PFSK-1 (cell line): ENCODE results near the gene MAB21L2.

Experiments used
- FOXP2 ChIP-seq: optimal IDR thresholded peaks from 2 replicates; pipeline ENCODE3; 2011; ENCODE audit warnings: borderline replicate concordance, control low read depth, inconsistent platforms; ENCODE audit not compliant: insufficient read depth; ENCODE audit errors: extremely low read length, extremely low read depth
- POLR2AphosphoS5 ChIP-seq: IDR thresholded peaks from 2 replicates; pipeline ENCODE4 v1.6.1; 2012; ENCODE audit warnings: low read depth, mild to moderate bottlenecking, control low read depth, low read length, moderate library complexity
- SIN3A ChIP-seq: IDR thresholded peaks from 2 replicates; pipeline ENCODE4 v1.6.1; 2012; ENCODE audit warnings: mild to moderate bottlenecking, low read length, moderate library complexity, borderline replicate concordance; ENCODE audit not compliant: insufficient read depth
- TAF1 ChIP-seq: IDR thresholded peaks from 2 replicates; pipeline ENCODE4 v1.6.1; 2012; ENCODE audit warnings: low read length, control low read depth, borderline replicate concordance; ENCODE audit not compliant: insufficient read depth
- TF ChIP-seq, protein P1 (sequence below), 2 experiments: IDR thresholded peaks; 2 replicates each; pipeline versions ENCODE4 v1.6.1 to v1.8.0; 2011 to 2012; ENCODE audit warnings: low read depth in 2 of 2, low read length in 2 of 2, control low read depth in 1 of 2, inconsistent platforms in 1 of 2, mild to moderate bottlenecking in 1 of 2, moderate library complexity in 1 of 2; ENCODE audit not compliant: insufficient read depth in 1 of 2

Gene MAB21L2

DNA sequence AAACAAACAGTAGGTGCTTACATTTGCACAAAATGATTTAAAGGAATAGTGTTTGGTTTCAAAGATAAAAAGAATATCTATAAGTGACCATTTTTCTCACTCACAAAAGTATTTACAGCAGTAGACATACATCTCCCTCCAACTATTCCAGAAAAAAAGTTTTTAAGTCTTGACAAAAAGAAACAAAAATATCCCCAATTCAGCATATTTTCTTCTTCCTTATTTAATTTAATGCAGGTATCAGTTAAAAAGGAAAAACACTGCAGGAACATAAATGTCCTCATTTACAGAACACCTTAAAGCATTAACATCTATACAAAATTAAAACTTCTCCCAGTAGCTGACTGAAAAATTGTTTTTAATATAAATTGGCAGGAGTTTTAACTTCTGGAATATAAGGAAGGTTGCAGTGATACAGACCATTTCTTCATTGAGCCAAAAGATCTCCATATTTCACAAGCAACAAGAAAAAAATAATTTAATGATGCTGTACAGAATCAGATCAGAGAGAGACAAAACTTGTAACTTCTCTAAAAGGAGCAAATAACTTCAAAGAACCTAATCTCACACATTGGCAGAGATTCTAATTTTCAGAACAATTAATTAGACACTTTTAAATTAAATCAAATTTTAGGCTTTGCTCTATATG, 4.3 kb downstream of the MAB21L2 start:
- TF ChIP-seq SIN3A (no peak), TAF1 (no peak), FOXP2 (no peak), POLR2AphosphoS5 (no peak)
- TF ChIP-seq, protein P1, sequence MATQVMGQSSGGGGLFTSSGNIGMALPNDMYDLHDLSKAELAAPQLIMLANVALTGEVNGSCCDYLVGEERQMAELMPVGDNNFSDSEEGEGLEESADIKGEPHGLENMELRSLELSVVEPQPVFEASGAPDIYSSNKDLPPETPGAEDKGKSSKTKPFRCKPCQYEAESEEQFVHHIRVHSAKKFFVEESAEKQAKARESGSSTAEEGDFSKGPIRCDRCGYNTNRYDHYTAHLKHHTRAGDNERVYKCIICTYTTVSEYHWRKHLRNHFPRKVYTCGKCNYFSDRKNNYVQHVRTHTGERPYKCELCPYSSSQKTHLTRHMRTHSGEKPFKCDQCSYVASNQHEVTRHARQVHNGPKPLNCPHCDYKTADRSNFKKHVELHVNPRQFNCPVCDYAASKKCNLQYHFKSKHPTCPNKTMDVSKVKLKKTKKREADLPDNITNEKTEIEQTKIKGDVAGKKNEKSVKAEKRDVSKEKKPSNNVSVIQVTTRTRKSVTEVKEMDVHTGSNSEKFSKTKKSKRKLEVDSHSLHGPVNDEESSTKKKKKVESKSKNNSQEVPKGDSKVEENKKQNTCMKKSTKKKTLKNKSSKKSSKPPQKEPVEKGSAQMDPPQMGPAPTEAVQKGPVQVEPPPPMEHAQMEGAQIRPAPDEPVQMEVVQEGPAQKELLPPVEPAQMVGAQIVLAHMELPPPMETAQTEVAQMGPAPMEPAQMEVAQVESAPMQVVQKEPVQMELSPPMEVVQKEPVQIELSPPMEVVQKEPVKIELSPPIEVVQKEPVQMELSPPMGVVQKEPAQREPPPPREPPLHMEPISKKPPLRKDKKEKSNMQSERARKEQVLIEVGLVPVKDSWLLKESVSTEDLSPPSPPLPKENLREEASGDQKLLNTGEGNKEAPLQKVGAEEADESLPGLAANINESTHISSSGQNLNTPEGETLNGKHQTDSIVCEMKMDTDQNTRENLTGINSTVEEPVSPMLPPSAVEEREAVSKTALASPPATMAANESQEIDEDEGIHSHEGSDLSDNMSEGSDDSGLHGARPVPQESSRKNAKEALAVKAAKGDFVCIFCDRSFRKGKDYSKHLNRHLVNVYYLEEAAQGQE (IDR thresholded peaks at IDR 0.05; ENCODE audit: insufficient read depth in 1 of 2, low read depth in 2 of 2, low read length in 2 of 2), result no peak

- TF ChIP-seq TAF1 (no peak), FOXP2 (no peak), POLR2AphosphoS5 (no peak), SIN3A (no peak)
- TF ChIP-seq, protein P1 (IDR thresholded peaks at IDR 0.05; ENCODE audit: insufficient read depth in 1 of 2, low read depth in 2 of 2, low read length in 2 of 2), result no peak
Observed at GRCh38 chr4:150588316-150588715, 6.4 kb downstream of the MAB21L2 start.

- TF ChIP-seq FOXP2 (no peak), TAF1 (no peak), SIN3A (no peak), POLR2AphosphoS5 (no peak)
- TF ChIP-seq, protein P1 (IDR thresholded peaks at IDR 0.05; ENCODE audit: insufficient read depth in 1 of 2, low read depth in 2 of 2, low read length in 2 of 2), result no peak
Observed at GRCh38 chr4:150589157-150589556, 7.2 kb downstream of the MAB21L2 start.

DNA sequence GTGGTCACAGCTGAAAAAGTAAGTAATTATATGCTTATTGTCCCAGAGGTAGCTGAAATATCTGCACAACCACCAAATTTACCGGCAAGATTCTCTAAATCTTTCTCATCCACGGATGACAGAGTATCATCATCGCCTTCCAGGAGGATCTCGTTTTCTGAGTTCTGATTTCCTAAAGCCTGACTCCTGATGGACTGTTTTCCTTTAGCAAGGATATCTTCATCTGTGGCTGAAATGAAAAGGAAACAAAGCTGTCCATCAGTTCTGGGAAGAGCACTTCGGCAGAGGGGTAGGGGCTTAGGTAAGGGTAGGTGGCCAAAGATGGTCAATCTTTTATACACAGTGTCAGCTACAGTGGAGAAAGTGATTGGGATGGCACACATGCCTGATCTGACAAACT, 8.7 kb downstream of the MAB21L2 start:
- TF ChIP-seq POLR2AphosphoS5, result no peak
- no peak for TF ChIP-seq SIN3A
- TF ChIP-seq, protein P1 (IDR thresholded peaks at IDR 0.05; ENCODE audit: insufficient read depth in 1 of 2, low read depth in 2 of 2, low read length in 2 of 2), result no peak
- TF ChIP-seq TAF1, result no peak
- TF ChIP-seq FOXP2, result no peak
